Esophagus squamous epithelium (tissue), 4 donors: ENCODE measurements around the gene RTP5.

Experiments
- POLR2A ChIP-seq, 4 donors: fragments of 450-650 bp; IDR thresholded peaks; one replicate each; pipeline ENCODE4 v1.6.1; 2017; ENCODE audit warnings: antibody characterized with exemption in 4 of 4, mild to moderate bottlenecking in 4 of 4, moderate library complexity in 3 of 4
- TF ChIP-seq, protein P1 (sequence below), 6 experiments: fragments of 450-650 bp in 4 of 6; fragments of 200-600 bp in 2 of 6; sonication (generic) in 2 of 6; IDR thresholded peaks; one replicate each; pipeline ENCODE4 v1.5.1; 2016 to 2019; ENCODE audit warnings: antibody characterized with exemption in 6 of 6, mild to moderate bottlenecking in 4 of 6, moderate library complexity in 4 of 6

- no peak for TF ChIP-seq POLR2A (IDR thresholded peaks at IDR 0.05)
- TF ChIP-seq, protein P1, sequence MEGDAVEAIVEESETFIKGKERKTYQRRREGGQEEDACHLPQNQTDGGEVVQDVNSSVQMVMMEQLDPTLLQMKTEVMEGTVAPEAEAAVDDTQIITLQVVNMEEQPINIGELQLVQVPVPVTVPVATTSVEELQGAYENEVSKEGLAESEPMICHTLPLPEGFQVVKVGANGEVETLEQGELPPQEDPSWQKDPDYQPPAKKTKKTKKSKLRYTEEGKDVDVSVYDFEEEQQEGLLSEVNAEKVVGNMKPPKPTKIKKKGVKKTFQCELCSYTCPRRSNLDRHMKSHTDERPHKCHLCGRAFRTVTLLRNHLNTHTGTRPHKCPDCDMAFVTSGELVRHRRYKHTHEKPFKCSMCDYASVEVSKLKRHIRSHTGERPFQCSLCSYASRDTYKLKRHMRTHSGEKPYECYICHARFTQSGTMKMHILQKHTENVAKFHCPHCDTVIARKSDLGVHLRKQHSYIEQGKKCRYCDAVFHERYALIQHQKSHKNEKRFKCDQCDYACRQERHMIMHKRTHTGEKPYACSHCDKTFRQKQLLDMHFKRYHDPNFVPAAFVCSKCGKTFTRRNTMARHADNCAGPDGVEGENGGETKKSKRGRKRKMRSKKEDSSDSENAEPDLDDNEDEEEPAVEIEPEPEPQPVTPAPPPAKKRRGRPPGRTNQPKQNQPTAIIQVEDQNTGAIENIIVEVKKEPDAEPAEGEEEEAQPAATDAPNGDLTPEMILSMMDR (IDR thresholded peaks at IDR 0.05), result no peak
These were observed 17.2 kb upstream of the RTP5 start for GRCh38 chr2:241852116-241852980.
